HFFc6 (cell line): ENCODE measurements around the gene IL17RD. TPM values are rescaled to one million over a fixed set of nuclear protein-coding genes. Genes with fewer than 3 reads are reported as not detected.

ENCODE experiments used
- DNase-seq: peaks from one replicate; pipeline ENCODE4 v3.0.0-alpha.2; 2018
- H3K27ac Mint-ChIP-seq: 2 replicates; pipeline ENCODE4 v1.8.0; 2020; ENCODE audit warnings: mild to moderate bottlenecking, mixed read lengths
- H3K27me3 Mint-ChIP-seq: 2 replicates; pipeline ENCODE4 v1.8.0; 2021; ENCODE audit warnings: mild to moderate bottlenecking, moderate library complexity, mixed read lengths; ENCODE audit not compliant: insufficient read depth
- H3K36me3 Mint-ChIP-seq: 2 replicates; pipeline ENCODE4 v1.8.0; 2021; ENCODE audit warnings: low read depth, mixed read lengths
- H3K4me1 Mint-ChIP-seq: 2 replicates; pipeline ENCODE4 v1.8.0; 2020; ENCODE audit warnings: low read depth, mixed read lengths
- H3K4me3 Mint-ChIP-seq: 2 replicates; pipeline ENCODE4 v1.8.0; 2020; ENCODE audit warnings: mild to moderate bottlenecking, moderate library complexity, mixed read lengths
- H3K9me3 Mint-ChIP-seq: 2 replicates; pipeline ENCODE4 v1.8.0; 2020; ENCODE audit warnings: mild to moderate bottlenecking, mixed read lengths
- total RNA-seq, 6 experiments: library from RNA; stranded (reverse); fragmentation: NEBNext Ultra II Directional; extraction: Animal tissue kit (Norgen Biotek cat#: 25700); gene quantifications; 2 replicates in 1 of 6; 3 replicates in 5 of 6; pipeline ENCODE4 v1.2.3, GENCODE V29; 2021
- TF ChIP-seq, protein P1 (sequence below): fragments of 200-600 bp; sonication (generic); IDR thresholded peaks from 2 replicates; pipeline ENCODE4 v1.5.0; 2021; ENCODE audit warnings: antibody characterized with exemption, mild to moderate bottlenecking

IL17RD gene
- total RNA-seq, 6 experiments from 2014 or later = 0.05 to 0.26 (median 0.13) TPM; not detected in 2

DNA sequence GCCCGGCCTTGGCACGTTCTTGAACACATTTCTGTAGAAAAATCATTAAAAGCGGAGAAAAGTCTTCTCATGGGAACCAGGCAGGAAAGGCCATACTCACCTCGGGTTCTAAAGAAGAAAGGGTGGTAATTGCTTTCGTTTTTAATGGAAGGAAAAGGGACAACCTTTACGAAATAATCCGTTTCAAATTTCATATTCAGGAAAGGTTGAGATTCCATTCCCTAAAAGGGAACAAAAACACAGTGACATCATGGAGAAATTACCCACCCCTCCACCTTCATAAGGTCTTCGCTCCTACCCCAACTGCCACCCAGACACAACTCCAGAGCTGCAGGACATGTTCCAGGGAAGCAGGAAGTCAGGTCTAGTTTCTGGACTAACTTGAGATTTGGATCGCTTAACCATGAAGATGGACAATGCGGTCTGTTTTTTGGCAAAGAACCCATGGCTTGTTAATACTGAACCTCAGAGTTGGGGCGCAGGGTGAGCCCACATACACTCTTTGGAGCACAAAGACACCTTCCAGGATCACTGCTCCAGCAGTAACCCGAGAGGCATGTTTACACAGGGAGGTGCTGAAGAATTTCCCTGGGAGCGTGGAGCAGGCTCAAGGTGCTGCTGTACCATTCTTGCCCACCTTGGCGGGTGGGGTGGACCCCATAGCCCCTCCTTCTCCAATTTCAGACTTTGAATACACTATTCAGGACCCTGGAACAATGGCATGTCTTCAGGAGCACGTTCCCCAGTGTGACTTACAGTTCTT is 55.5 kb downstream of the IL17RD start:
- DNase-seq = no peak
- TF ChIP-seq, protein P1, sequence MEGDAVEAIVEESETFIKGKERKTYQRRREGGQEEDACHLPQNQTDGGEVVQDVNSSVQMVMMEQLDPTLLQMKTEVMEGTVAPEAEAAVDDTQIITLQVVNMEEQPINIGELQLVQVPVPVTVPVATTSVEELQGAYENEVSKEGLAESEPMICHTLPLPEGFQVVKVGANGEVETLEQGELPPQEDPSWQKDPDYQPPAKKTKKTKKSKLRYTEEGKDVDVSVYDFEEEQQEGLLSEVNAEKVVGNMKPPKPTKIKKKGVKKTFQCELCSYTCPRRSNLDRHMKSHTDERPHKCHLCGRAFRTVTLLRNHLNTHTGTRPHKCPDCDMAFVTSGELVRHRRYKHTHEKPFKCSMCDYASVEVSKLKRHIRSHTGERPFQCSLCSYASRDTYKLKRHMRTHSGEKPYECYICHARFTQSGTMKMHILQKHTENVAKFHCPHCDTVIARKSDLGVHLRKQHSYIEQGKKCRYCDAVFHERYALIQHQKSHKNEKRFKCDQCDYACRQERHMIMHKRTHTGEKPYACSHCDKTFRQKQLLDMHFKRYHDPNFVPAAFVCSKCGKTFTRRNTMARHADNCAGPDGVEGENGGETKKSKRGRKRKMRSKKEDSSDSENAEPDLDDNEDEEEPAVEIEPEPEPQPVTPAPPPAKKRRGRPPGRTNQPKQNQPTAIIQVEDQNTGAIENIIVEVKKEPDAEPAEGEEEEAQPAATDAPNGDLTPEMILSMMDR = no peak
- no peak overlapping the region for H3K4me3 Mint-ChIP-seq
- H3K27me3 Mint-ChIP-seq = peaks cover 10% of the 10 kb centered on the region
- peaks cover 13% of the 10 kb centered on the region for H3K4me1 Mint-ChIP-seq
- H3K27ac Mint-ChIP-seq = no peak overlapping the region
- no peaks in the 10 kb centered on the region for H3K9me3 Mint-ChIP-seq
- H3K36me3 Mint-ChIP-seq = no peaks in the 10 kb centered on the region

DNA sequence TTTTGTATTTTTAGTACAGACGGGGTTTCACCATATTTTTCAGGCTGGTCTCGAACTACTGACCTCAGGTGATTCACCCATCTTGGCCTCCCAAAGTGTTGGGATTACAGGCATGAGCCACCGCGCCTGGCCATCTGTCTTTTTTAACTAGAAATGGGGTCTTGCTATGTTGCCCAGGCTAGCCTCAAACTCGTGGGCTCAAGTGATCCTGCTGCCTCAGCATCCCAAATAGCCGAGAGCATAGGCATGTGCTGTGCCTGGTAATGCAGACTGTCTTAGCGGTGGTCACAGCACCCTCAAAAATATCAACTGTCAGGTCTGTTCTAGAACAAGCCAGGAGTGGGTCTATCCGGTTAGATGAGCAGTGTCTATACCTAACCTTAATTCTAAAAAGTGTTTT is 56.5 kb downstream of the IL17RD start:
- no peak overlapping the region for H3K4me3 Mint-ChIP-seq
- DNase-seq = no peak
- peaks cover 8% of the 10 kb centered on the region for H3K27me3 Mint-ChIP-seq
- no peaks in the 10 kb centered on the region for H3K9me3 Mint-ChIP-seq
- TF ChIP-seq, protein P1 = no peak
- no peaks in the 10 kb centered on the region for H3K36me3 Mint-ChIP-seq
- no peak overlapping the region for H3K27ac Mint-ChIP-seq
- H3K4me1 Mint-ChIP-seq = peaks cover 13% of the 10 kb centered on the region

DNA sequence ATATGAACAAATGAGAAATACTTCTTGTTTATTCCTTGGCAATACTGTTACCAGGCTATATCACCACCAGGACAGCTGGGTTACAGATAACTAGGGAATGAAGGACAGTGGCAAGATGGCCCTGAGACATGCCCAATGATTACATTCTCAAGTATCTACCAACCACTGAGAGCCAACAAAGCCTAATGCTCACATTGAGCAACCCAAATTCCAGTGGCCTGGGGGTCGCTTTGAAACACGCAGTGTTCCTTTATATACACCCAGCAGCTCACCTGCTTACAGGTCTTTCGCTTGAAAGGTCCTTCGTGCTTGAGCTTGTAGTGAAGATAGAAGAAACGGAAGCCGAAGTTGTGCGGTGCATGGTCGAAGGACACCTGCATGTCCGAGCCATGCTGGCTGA is 59.6 kb downstream of the IL17RD start:
- Mint-ChIP-seq H3K36me3 (no peaks in the 10 kb centered on the region), H3K9me3 (no peaks in the 10 kb centered on the region), H3K4me3 (no peak overlapping the region), H3K27ac (no peak overlapping the region), H3K4me1 (no peaks in the 10 kb centered on the region), H3K27me3 (peaks cover 16% of the 10 kb centered on the region)
- no peak for DNase-seq
- TF ChIP-seq, protein P1 = no peak

DNA sequence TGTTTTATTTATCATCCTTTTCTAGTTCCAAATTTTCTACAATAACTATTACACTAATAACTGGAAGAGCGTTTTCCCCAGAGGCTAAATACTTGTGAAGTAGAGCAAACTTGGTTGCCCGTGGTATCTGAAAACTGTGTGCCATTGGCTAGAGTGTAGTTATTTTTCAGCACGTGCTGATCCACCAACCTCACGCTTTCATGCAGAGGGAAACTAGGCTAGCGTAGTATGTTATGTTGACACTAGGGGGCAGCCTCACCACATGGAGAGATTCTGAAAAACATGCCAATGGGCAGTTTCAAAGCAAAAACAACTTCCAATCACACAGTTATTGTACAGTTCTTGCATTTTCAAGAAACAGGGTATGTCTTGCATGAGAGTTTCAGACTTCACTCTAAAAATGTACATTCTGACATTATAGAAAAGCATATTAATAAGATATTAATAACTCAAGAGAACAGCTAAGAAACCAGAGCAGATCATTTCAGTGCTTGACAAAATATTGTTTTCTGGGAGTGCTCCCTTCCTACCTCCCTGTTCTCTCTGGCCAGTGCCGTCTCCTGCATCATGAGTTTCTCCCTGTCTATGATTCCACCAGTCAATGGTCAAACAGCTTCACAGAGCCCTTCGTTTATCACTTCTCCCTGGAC is 65.0 kb downstream of the IL17RD start:
- no peaks in the 10 kb centered on the region for H3K36me3 Mint-ChIP-seq
- H3K4me1 Mint-ChIP-seq = peaks cover 6% of the 10 kb centered on the region; the same call in 1 of the 2 replicates
- peaks cover 22% of the 10 kb centered on the region for H3K27me3 Mint-ChIP-seq
- peak; percentile 67 for DNase-seq
- no peak overlapping the region for H3K4me3 Mint-ChIP-seq
- H3K27ac Mint-ChIP-seq = no peak overlapping the region
- no peaks in the 10 kb centered on the region for H3K9me3 Mint-ChIP-seq
- TF ChIP-seq, protein P1 = peak; percentile 96

DNA sequence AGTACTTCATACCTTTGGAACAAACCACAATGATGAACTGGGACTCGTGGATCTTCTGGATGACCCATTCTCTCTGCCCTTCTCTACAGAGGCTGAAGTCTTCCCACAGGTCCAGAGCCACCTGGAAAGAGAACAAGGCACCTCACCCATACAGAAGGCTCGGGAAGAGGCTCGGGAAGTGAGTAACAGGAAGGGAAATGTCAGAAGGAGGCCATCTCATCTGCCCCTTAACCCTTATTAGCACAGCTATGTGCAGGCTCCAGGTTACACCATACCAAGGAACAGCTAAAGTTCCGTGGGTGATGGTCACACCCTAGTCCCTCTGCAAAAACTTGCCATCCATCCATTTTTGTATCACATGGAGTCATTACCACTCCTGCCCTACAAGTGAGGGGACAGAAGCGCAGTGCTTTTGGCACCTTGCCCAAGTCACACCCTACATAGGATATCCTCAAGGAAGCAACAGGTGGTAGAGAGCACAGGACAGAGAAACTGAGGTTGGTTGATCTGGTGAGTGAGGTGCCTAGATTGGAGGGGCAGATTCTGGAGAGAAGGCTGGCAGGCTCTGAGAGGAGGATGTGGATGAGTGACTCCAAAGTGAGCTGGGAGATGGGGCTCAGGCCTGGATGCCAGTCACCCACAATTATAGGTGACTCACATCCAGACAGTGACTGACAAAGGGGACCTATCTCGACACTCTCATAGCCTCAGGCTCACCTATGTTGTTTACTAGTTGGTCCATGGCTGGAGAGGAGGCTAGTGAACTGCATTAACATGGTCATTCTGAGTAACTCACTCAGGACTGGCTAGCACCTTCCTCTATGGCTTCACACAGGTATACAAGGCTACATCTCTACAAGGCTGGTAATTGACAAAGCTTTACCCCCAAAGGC is 66.5 kb downstream of the IL17RD start:
- Mint-ChIP-seq H3K4me3 (no peak overlapping the region), H3K27me3 (peaks cover 20% of the 10 kb centered on the region), H3K27ac (no peak overlapping the region), H3K4me1 (peaks cover 6% of the 10 kb centered on the region; the same call in 1 of the 2 replicates), H3K36me3 (no peaks in the 10 kb centered on the region), H3K9me3 (no peaks in the 10 kb centered on the region)
- DNase-seq = no peak
- TF ChIP-seq, protein P1 = no peak
